BLaER1 (cell line): ENCODE data around the gene MAPK9.
"Not testable (repeated sequence)": the region's sequence is repeated elsewhere in the genome, so short reads cannot be mapped to it uniquely, and the experiment has no call there.

Experiments used
- H3K27ac ChIP-seq: shearing (Covaris generic); formaldehyde crosslinking; 2 replicates; pipeline ENCODE4 v1.8.1; 2022
- H3K27me3 ChIP-seq: shearing (Covaris generic); formaldehyde crosslinking; 2 replicates; pipeline ENCODE4 v1.8.1; 2022
- H3K36me3 ChIP-seq: shearing (Covaris generic); formaldehyde crosslinking; 2 replicates; pipeline ENCODE4 v1.8.1; 2022
- H3K4me1 ChIP-seq: shearing (Covaris generic); formaldehyde crosslinking; 2 replicates; pipeline ENCODE4 v1.8.1; 2022
- H3K4me2 ChIP-seq: shearing (Covaris generic); formaldehyde crosslinking; 2 replicates; pipeline ENCODE4 v1.8.1; 2022
- H3K4me3 ChIP-seq: shearing (Covaris generic); formaldehyde crosslinking; 2 replicates; pipeline ENCODE4 v1.8.1; 2022
- H3K9ac ChIP-seq: shearing (Covaris generic); formaldehyde crosslinking; 2 replicates; pipeline ENCODE4 v1.8.1; 2022
- H3K9me3 ChIP-seq: shearing (Covaris generic); formaldehyde crosslinking; 2 replicates; pipeline ENCODE4 v1.8.1; 2022
- H4K20me1 ChIP-seq: shearing (Covaris generic); formaldehyde crosslinking; 2 replicates; pipeline ENCODE4 v1.8.1; 2022
- Cebpa-rat ChIP-seq: shearing (Covaris generic); IDR thresholded peaks from 2 replicates; pipeline ENCODE4 v1.8.1; 2022

The MAPK9 gene

DNA sequence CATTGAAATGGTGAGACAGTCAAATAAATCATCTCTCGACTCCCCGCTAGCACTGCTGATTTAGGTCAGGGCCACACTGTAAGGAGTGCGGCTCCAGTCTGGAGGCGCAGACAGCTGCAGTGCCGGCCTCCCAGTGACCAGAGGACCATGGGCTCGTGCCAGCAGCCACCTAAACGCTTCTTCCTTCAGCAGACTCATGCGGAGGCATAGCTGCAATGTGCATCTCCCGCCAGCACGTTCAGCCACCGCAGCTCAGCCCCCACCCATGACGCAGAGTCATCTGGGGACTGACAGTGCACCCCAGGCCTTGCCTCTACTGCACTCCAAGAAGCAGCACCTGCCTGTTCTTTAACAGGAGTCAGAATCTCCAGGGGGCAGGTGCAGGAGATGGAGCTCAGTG, 13.6 kb upstream of the MAPK9 start:
- Histone ChIP-seq H3K36me3 (no peaks in the 10 kb centered on the region), H4K20me1 (no peaks in the 10 kb centered on the region), H3K4me1 (no peaks in the 10 kb centered on the region), H3K27me3 (no peaks in the 10 kb centered on the region), H3K9ac (no peak overlapping the region), H3K27ac (no peak overlapping the region), H3K4me2 (no peak overlapping the region), H3K9me3 (no peaks in the 10 kb centered on the region), H3K4me3 (no peak overlapping the region)
- TF ChIP-seq Cebpa-rat, result no peak

DNA sequence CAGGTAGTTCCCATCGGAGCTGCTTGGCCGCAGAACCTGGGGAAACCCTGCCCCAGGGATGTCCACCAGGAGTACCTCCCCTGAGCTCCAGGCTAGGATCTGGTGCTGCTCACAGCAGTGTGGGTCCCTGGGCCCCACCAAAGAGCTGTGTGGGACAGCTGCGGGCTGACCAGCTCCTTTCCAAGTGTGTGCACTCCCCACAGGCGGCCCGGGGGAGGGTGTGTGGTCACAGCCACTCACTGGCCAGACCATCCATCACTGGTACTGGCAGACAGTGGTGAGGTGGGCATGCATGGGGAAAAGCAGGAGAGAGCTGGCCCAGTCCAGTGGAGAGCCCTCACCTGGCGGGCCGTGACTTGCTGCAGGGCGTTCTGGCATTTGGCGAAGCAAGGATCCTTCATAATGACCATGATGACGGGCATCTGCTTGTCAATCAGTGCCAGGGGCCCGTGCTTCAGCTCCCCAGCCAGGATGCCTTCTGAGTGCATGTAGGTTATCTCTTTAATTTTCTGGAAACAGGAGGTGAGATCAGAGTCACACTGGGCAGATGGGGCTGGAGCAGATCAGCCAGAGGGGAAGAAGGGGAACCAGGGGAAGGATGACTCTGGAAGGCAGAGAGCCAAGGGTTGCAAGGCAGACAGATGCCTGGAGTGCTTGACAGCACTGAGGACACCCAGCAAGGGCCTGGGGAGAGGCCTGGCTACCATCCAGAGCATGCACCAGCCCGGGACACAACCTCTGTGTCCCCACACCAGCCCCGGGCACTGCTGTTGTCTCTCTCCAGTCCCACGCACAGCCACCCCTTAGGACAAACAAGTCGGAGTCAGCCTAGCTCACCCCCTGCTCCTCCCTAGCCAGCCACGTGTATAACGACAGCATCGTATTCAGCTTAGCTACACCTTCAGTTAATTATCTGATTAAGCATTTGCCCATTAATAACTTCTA, 12.8 kb upstream of the MAPK9 start:
- Histone ChIP-seq H3K4me2 (no peak overlapping the region), H3K9ac (no peak overlapping the region)

DNA sequence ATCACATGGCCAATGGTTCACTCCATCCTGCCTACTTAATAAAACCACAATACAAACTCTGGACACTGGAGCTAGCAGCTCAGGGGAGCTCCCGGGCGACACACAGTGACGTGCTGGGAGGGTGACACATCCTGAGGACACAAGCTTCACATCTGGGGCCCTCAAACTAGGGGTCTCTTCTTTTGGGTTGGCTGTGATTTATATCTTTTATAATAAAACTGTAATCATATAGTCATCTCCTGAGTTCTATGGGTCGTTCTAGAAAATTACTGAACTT, 12.1 kb upstream of the MAPK9 start:
- Histone ChIP-seq H3K4me3 (no peak overlapping the region), H3K36me3 (no peaks in the 10 kb centered on the region), H3K27me3 (no peaks in the 10 kb centered on the region), H3K27ac (no peak overlapping the region), H3K9ac (no peak overlapping the region), H3K4me1 (no peaks in the 10 kb centered on the region), H3K4me2 (no peak overlapping the region), H4K20me1 (no peaks in the 10 kb centered on the region), H3K9me3 (no peaks in the 10 kb centered on the region)
- TF ChIP-seq Cebpa-rat, result no peak

More for the DNA sequence above, 12.8 kb upstream of the MAPK9 start:
- Histone ChIP-seq H3K4me3 (no peak overlapping the region), H4K20me1 (no peaks in the 10 kb centered on the region), H3K27me3 (no peaks in the 10 kb centered on the region), H3K4me1 (no peaks in the 10 kb centered on the region), H3K27ac (no peak overlapping the region), H3K9me3 (no peaks in the 10 kb centered on the region), H3K36me3 (no peaks in the 10 kb centered on the region)
- no peak for TF ChIP-seq Cebpa-rat

DNA sequence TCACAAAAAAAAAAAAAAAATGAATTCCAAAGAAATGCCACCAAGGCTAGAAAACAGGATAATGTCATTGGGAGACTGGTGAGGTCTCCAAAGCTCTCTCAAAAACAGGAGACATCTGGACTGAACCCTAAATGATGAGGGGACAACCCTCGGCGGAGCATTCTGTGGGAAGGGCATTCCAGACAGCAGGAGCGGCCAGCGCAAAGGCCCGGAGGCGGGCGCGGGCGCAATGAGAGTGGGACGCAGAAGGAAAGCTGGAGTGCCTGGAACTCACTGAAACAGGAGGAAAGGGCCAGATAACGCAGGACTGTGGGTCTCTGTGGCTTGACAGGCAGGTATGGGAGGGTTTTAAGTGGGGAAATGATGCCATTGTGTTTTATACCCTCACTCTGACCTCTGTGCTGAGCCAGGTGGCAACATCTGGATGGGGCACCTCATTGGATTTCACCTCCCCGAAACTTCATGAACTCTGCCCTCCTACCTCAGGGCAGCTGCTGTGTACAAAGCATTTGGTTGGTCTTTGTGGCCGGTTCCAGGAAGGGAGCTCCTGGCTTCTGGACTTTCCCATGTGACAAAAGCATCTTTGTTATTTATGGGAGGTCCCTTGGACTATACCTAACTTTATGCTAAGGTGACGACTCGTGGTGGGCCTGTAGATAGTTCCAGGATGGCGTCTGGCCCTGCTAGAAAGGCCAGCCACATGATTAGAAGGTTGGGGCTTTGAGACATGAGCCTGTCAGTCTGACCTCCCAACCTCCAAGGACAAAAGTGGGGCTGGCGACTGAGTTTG, 11.5 kb upstream of the MAPK9 start:
- H3K27ac ChIP-seq, result no peak overlapping the region
- H3K9me3 ChIP-seq, result no peaks in the 10 kb centered on the region
- no peaks in the 10 kb centered on the region for H4K20me1 ChIP-seq
- H3K9ac ChIP-seq, result no peak overlapping the region
- TF ChIP-seq Cebpa-rat, result no peak
- H3K4me3 ChIP-seq, result no peak overlapping the region
- no peaks in the 10 kb centered on the region for H3K36me3 ChIP-seq
- H3K27me3 ChIP-seq, result no peaks in the 10 kb centered on the region
- H3K4me2 ChIP-seq, result no peak overlapping the region
- H3K4me1 ChIP-seq, result no peaks in the 10 kb centered on the region

DNA sequence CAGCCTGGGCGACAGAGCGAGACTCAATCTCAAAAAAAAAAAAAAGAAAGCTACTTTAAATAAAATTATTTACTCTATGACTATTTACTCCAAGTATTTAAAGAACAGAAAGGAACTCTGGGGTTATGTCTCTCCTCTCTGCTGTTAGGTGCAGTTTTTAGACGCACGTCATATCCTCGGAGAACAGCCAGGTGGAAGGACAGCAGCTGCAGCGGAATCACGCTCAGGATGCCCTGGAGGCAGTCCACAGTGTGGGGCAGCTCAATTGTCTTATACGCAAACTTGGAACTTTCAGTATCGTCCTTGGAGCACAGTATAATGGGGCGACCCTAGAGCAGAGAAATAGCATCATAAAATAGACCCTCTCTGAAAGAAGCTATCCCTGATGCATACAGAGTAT, 10.4 kb upstream of the MAPK9 start:
- H3K4me2 ChIP-seq, result no peak overlapping the region
- H3K4me1 ChIP-seq, result no peaks in the 10 kb centered on the region
- H3K27me3 ChIP-seq, result no peaks in the 10 kb centered on the region
- no peak overlapping the region for H3K27ac ChIP-seq
- no peaks in the 10 kb centered on the region for H3K36me3 ChIP-seq
- TF ChIP-seq Cebpa-rat, result no peak
- H3K9me3 ChIP-seq, result no peaks in the 10 kb centered on the region
- H4K20me1 ChIP-seq, result no peaks in the 10 kb centered on the region
- no peak overlapping the region for H3K4me3 ChIP-seq
- no peak overlapping the region for H3K9ac ChIP-seq

DNA sequence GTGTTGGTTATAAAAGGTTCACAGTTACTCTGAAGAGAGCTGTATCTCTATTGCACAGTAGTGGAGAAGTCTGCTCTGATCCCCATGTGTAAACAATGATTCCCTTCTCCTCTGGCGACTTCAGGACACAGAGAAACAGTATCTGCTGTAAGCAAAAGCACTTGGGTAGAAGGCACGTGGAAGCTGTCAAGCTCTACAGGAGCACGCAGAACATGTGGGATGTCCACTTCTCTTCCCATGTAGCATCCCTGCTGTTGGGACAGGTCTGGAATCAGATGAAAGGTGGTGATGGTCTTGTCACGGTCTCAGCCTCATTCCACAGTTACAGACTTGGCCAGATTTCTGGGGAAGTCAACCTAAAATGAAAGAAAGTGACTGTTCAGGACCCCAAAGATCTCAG, 9.4 kb upstream of the MAPK9 start:
- H3K4me1 ChIP-seq, result peaks cover 9% of the 10 kb centered on the region; the same call in 1 of the 2 replicates
- H3K36me3 ChIP-seq, result no peaks in the 10 kb centered on the region
- no peak overlapping the region for H3K4me2 ChIP-seq
- no peaks in the 10 kb centered on the region for H4K20me1 ChIP-seq
- no peak for TF ChIP-seq Cebpa-rat
- no peaks in the 10 kb centered on the region for H3K9me3 ChIP-seq
- H3K27ac ChIP-seq, result no peak overlapping the region
- H3K27me3 ChIP-seq, result no peaks in the 10 kb centered on the region
- no peak overlapping the region for H3K9ac ChIP-seq
- H3K4me3 ChIP-seq, result no peak overlapping the region

DNA sequence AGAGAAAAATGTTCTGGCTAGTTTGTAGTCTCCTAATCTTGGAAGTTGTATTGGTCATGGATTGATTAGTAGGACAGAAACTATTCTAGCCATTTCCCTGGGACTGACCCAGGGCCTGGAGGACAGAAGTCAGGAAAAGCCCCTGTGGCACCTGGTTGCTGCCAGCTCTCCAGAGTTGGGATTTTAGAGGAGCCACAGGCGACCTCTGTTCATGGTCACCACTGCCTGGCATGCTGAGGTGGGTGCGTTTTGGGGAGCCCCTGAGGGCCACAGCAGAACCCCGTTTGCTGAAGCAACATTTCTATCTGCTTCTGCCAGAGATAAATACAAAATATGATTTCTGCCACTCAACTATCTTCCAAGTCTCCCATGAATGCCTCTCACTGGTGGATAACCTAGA, 7.6 kb upstream of the MAPK9 start:
- Histone ChIP-seq H3K9ac (no peak overlapping the region), H3K27ac (no peak overlapping the region), H3K36me3 (0 out of 2 replicates have a peak, but pooled peaks cover 8% of the 10 kb centered on the region), H3K27me3 (no peaks in the 10 kb centered on the region), H4K20me1 (no peaks in the 10 kb centered on the region), H3K4me3 (no peak overlapping the region), H3K4me2 (no peak overlapping the region), H3K4me1 (peaks cover 23% of the 10 kb centered on the region; the same call in 1 of the 2 replicates), H3K9me3 (no peaks in the 10 kb centered on the region)
- no peak for TF ChIP-seq Cebpa-rat

DNA sequence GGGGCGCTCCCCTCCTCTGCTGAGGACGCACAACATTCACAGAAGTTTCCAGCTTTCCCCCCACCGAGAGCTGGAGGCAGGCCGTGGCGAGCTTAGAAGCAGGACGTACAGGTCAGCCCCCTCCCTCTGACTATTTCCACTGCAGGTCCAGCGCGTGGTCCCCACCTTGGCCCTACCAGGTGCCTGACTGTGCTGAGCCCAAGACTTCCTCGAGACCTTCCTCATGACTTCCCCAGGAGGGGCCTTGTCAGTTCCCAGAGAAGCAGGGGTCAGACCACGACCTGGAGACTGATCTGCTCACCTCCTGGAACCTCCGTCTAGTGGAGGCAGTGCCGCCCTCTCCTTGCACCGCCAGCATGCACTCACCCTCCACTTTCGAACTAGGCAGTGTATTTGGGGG, 7.1 kb upstream of the MAPK9 start:
- H3K27me3 ChIP-seq, result not testable (repeated sequence)

DNA sequence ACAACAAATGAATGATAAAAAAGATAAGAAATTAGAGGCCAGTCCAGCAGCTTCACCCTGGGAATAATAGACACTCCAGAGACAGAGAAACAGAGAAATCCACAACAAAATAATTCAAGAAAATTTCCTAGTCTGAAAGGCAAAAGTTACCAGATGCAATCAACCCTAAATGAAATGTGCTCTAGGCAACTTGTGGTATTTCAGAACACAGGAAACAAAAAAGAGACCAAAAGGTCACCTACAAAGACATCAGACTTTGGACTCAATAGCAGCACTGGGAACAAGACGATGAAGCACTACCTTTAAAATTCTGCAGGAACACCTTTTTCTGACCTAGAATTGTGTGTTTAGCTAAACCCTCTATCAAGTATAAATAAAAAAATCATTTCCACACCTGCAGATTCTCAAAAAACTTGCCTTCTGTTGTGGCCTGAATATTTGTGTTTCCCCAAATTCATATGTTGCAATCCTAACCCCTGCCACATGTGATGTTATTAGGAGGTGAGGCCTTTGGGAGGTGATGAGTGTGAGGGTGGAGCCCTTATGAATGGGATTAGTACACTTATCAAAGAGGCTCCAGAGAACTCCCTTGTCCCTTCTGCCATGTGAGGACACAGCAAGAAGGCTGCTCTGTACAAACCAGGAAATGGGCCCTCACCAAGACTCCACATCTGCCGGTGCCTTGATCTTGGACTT, 5.9 kb upstream of the MAPK9 start:
- no peak for TF ChIP-seq Cebpa-rat
- Histone ChIP-seq H3K27ac (no peak overlapping the region), H3K4me2 (no peak overlapping the region)

More for the DNA sequence above, 7.1 kb upstream of the MAPK9 start:
- not testable (repeated sequence) for H3K9ac ChIP-seq, H3K27ac ChIP-seq, H3K4me2 ChIP-seq, H3K9me3 ChIP-seq, H3K36me3 ChIP-seq, H3K4me3 ChIP-seq, H4K20me1 ChIP-seq
- H3K4me1 ChIP-seq, result peaks cover 26% of the 10 kb centered on the region; the same call in 1 of the 2 replicates

More for the DNA sequence above, 5.9 kb upstream of the MAPK9 start:
- no peak overlapping the region for H3K4me3 ChIP-seq
- no peaks in the 10 kb centered on the region for H3K27me3 ChIP-seq
- H3K36me3 ChIP-seq, result 0 out of 2 replicates have a peak, but pooled peaks cover 8% of the 10 kb centered on the region
- H3K9ac ChIP-seq, result no peak overlapping the region
- H3K9me3 ChIP-seq, result no peaks in the 10 kb centered on the region
- peaks cover 34% of the 10 kb centered on the region for H3K4me1 ChIP-seq
- peaks cover 9% of the 10 kb centered on the region; the same call in 1 of the 2 replicates for H4K20me1 ChIP-seq
